NT2/D1 (cell line): ENCODE measurements around the gene EPHA3.

Source experiments
- DNase-seq: peaks from one replicate; pipeline ENCODE4 v3.0.0-alpha.2; 2011; ENCODE audit warnings: low read depth, low spot score
- H3K27me3 ChIP-seq: 2 replicates; pipeline ENCODE4 v1.6.0; 2011; ENCODE audit warnings: mild to moderate bottlenecking; ENCODE audit not compliant: insufficient read length, insufficient read depth
- H3K36me3 ChIP-seq: 2 replicates; pipeline ENCODE4 v1.6.1; 2011; ENCODE audit warnings: mild to moderate bottlenecking, low read length, mixed read lengths; ENCODE audit not compliant: insufficient read depth, insufficient read length
- H3K4me1 ChIP-seq: 2 replicates; pipeline ENCODE4 v1.5.1; 2011; ENCODE audit not compliant: insufficient read depth, insufficient read length
- H3K4me3 ChIP-seq: 2 replicates; pipeline ENCODE4 v1.5.1; 2011; ENCODE audit warnings: low read depth; ENCODE audit not compliant: insufficient read length
- H3K9ac ChIP-seq: 2 replicates; pipeline ENCODE4 v1.6.0; 2011; ENCODE audit warnings: low read depth; ENCODE audit not compliant: insufficient read length
- H3K9me3 ChIP-seq: 2 replicates; pipeline ENCODE4 v1.5.1; 2011; ENCODE audit warnings: mild to moderate bottlenecking, low read length; ENCODE audit not compliant: insufficient read depth
- SUZ12 ChIP-seq: IDR thresholded peaks from 2 replicates; pipeline ENCODE4 v1.6.1; 2011; ENCODE audit not compliant: insufficient read length, insufficient read depth; ENCODE audit errors: extremely low read depth
- YY1 ChIP-seq: IDR thresholded peaks from 2 replicates; pipeline ENCODE4 v1.6.1; 2011; ENCODE audit not compliant: insufficient read length, insufficient read depth
- ZNF274 ChIP-seq: IDR thresholded peaks from 2 replicates; pipeline ENCODE4 v1.6.1; 2011; ENCODE audit warnings: mild to moderate bottlenecking, low read depth, low read length

EPHA3 gene

GRCh38 chr3:89280301-89280700 lies 172.9 kb downstream of the EPHA3 start:
- no peak for TF ChIP-seq ZNF274
- TF ChIP-seq YY1, result no peak
- no peak for TF ChIP-seq SUZ12
- H3K27me3 ChIP-seq, result no peaks in the 10 kb centered on the region
- H3K4me1 ChIP-seq, result no peaks in the 10 kb centered on the region
- no peaks in the 10 kb centered on the region for H3K36me3 ChIP-seq
- H3K9ac ChIP-seq, result no peak overlapping the region
- no peak overlapping the region for H3K4me3 ChIP-seq
- H3K9me3 ChIP-seq, result no peaks in the 10 kb centered on the region
- DNase-seq, result no peak

GRCh38 chr3:89280822-89281365 lies 173.5 kb downstream of the EPHA3 start:
- no peaks in the 10 kb centered on the region for H3K9me3 ChIP-seq
- H3K4me1 ChIP-seq, result no peaks in the 10 kb centered on the region
- DNase-seq, result no peak
- H3K27me3 ChIP-seq, result no peaks in the 10 kb centered on the region
- no peak overlapping the region for H3K9ac ChIP-seq
- no peak for TF ChIP-seq SUZ12
- TF ChIP-seq YY1, result no peak
- no peak for TF ChIP-seq ZNF274
- no peaks in the 10 kb centered on the region for H3K36me3 ChIP-seq
- H3K4me3 ChIP-seq, result no peak overlapping the region

GRCh38 chr3:89287902-89288508 lies 180.6 kb downstream of the EPHA3 start:
- H3K9me3 ChIP-seq, result no peaks in the 10 kb centered on the region
- no peak overlapping the region for H3K4me3 ChIP-seq
- DNase-seq, result no peak
- H3K36me3 ChIP-seq, result no peaks in the 10 kb centered on the region
- no peak for TF ChIP-seq SUZ12
- no peak for TF ChIP-seq YY1
- no peak for TF ChIP-seq ZNF274
- H3K9ac ChIP-seq, result no peak overlapping the region
- H3K27me3 ChIP-seq, result no peaks in the 10 kb centered on the region
- no peaks in the 10 kb centered on the region for H3K4me1 ChIP-seq

- no peak for DNase-seq
- Histone ChIP-seq H3K36me3 (no peaks in the 10 kb centered on the region), H3K4me3 (no peak overlapping the region), H3K9ac (no peak overlapping the region), H3K9me3 (no peaks in the 10 kb centered on the region), H3K27me3 (no peaks in the 10 kb centered on the region), H3K4me1 (no peaks in the 10 kb centered on the region)
- TF ChIP-seq ZNF274, result no peak
- TF ChIP-seq YY1, result no peak
- TF ChIP-seq SUZ12, result no peak
Measured at GRCh38 chr3:89289574-89290190, 182.3 kb downstream of the EPHA3 start.

GRCh38 chr3:89297199-89297598 lies 189.8 kb downstream of the EPHA3 start:
- DNase-seq, result no peak
- Histone ChIP-seq H3K9ac (no peak overlapping the region), H3K4me3 (no peak overlapping the region), H3K27me3 (no peaks in the 10 kb centered on the region), H3K4me1 (no peaks in the 10 kb centered on the region), H3K36me3 (no peaks in the 10 kb centered on the region), H3K9me3 (no peaks in the 10 kb centered on the region)
- TF ChIP-seq ZNF274 (no peak), SUZ12 (no peak), YY1 (no peak)

- no peak for DNase-seq
- Histone ChIP-seq H3K4me3 (no peak overlapping the region), H3K9ac (no peak overlapping the region), H3K36me3 (no peaks in the 10 kb centered on the region), H3K4me1 (no peaks in the 10 kb centered on the region), H3K9me3 (no peaks in the 10 kb centered on the region), H3K27me3 (no peaks in the 10 kb centered on the region)
- TF ChIP-seq ZNF274, result no peak
- TF ChIP-seq SUZ12, result no peak
- TF ChIP-seq YY1, result no peak
Measured at GRCh38 chr3:89300526-89300925, 193.1 kb downstream of the EPHA3 start.

- H3K9ac ChIP-seq, result no peak overlapping the region
- H3K27me3 ChIP-seq, result no peaks in the 10 kb centered on the region
- no peaks in the 10 kb centered on the region for H3K4me1 ChIP-seq
- no peak for TF ChIP-seq YY1
- H3K36me3 ChIP-seq, result no peaks in the 10 kb centered on the region
- H3K4me3 ChIP-seq, result no peak overlapping the region
- H3K9me3 ChIP-seq, result no peaks in the 10 kb centered on the region
- no peak for DNase-seq
Measured at GRCh38 chr3:89300981-89301380, 193.6 kb downstream of the EPHA3 start.
